Smooth muscle cell (in vitro differentiated cells): ENCODE results near the gene NOL4L. TPM values are rescaled to one million over a fixed set of nuclear protein-coding genes. Genes with fewer than 3 reads are reported as not detected.

ENCODE experiments used
- DNase-seq: peaks from one replicate; lab custom pipeline; 2025; ENCODE audit not compliant: unreplicated experiment; lab: John Stamatoyannopoulos, UW
- H2AFZ ChIP-seq: fragments of 200-600 bp; sonication (generic); 2 replicates; pipeline ENCODE4 v1.6.0; 2016; ENCODE audit warnings: antibody characterized with exemption, low read depth, mild to moderate bottlenecking
- H3F3A ChIP-seq: fragments of 200-600 bp; sonication (generic); 2 replicates; pipeline ENCODE4 v1.6.0; 2017; ENCODE audit warnings: antibody characterized with exemption, low read depth
- H3K27ac ChIP-seq: fragments of 200-600 bp; sonication (generic); 2 replicates; pipeline ENCODE4 v1.5.1; 2016; ENCODE audit warnings: low read depth, mild to moderate bottlenecking
- H3K27me3 ChIP-seq: fragments of 200-600 bp; sonication (generic); 2 replicates; pipeline ENCODE4 v1.6.1; 2016; ENCODE audit warnings: low read depth, mild to moderate bottlenecking
- H3K36me3 ChIP-seq: fragments of 200-600 bp; sonication (generic); 2 replicates; pipeline ENCODE4 v1.5.1; 2016; ENCODE audit warnings: low read depth
- H3K4me1 ChIP-seq: fragments of 200-600 bp; sonication (generic); 2 replicates; pipeline ENCODE4 v1.5.1; 2016; ENCODE audit warnings: low read depth
- H3K4me2 ChIP-seq: fragments of 200-600 bp; sonication (generic); 2 replicates; pipeline ENCODE4 v1.6.0; 2016; ENCODE audit warnings: mild to moderate bottlenecking
- H3K4me3 ChIP-seq: fragments of 200-600 bp; sonication (generic); 2 replicates; pipeline ENCODE4 v1.5.1; 2016; ENCODE audit warnings: mild to moderate bottlenecking
- H3K79me2 ChIP-seq: fragments of 200-600 bp; sonication (generic); 2 replicates; pipeline ENCODE4 v1.6.0; 2016; ENCODE audit warnings: low read depth, mild to moderate bottlenecking
- H3K9ac ChIP-seq: fragments of 200-600 bp; sonication (generic); 2 replicates; pipeline ENCODE4 v1.6.0; 2016; ENCODE audit warnings: low read depth
- H3K9me3 ChIP-seq: fragments of 200-600 bp; sonication (generic); replicated peaks from 2 replicates; pipeline ENCODE4 v1.5.1; 2016; ENCODE audit warnings: low read depth
- H4K20me1 ChIP-seq: fragments of 200-600 bp; sonication (generic); 2 replicates; pipeline ENCODE4 v1.6.0; 2016; ENCODE audit warnings: low read depth
- WGBS: methylation state at CpG from one replicate; pipeline ENCODE4 v1.1.7; 2016; ENCODE audit warnings: low lambda C conversion rate; 5-methylcytosine and 5-hydroxymethylcytosine counted together
- polyA plus RNA-seq: library from polyadenylated mRNA; unstranded; fragments of >200 nt; fragmentation: Nextera tagmentation; extraction: Ambion mirVana; gene quantifications from 2 replicates; pipeline ENCODE4 v1.2.1, GENCODE V29; 2016
- total RNA-seq: library from RNA; depleted of rRNA; stranded (reverse); fragments of >200 nt; gene quantifications from 2 replicates; pipeline ENCODE4 v1.2.3, GENCODE V29; 2014
- TF ChIP-seq, protein P1 (sequence below): fragments of 200-600 bp; sonication (generic); IDR thresholded peaks from 2 replicates; pipeline ENCODE4 v1.5.1; 2017; ENCODE audit warnings: borderline replicate concordance, mild to moderate bottlenecking, antibody characterized with exemption; ENCODE audit not compliant: insufficient read depth, poor library complexity, severe bottlenecking

NOL4L gene
- total and polyA plus RNA-seq, 2 experiments from 2014 or later, result 26.0 to 26.2 TPM

DNA sequence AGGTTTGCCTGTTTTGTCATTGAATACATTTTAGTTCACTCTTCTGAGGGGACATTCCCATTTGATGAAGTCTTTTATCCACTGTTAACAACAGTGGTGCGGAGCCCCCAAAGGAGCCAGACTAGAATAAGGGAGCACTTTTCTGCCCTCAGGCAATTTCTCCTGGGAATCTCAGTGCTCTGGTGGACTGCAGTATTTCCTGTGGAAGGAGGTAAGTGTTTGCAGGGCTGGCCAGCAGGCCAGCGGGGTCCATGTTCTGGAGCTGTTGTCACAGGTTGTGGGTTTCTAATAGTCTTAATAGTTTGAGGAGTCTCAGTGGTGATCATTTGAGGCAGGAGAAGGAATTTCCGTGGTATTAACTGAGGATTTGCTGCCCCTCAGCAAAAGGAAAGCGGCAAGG, 143.5 kb downstream of the NOL4L start:
- no peaks in the 10 kb centered on the region for H3K9me3 ChIP-seq
- DNase-seq, result no peak
- H2AFZ ChIP-seq, result no peak overlapping the region
- H3K4me1 ChIP-seq, result peaks cover 17% of the 10 kb centered on the region
- H3K36me3 ChIP-seq, result no peaks in the 10 kb centered on the region
- peaks cover 92% of the 10 kb centered on the region for H4K20me1 ChIP-seq
- TF ChIP-seq, protein P1, sequence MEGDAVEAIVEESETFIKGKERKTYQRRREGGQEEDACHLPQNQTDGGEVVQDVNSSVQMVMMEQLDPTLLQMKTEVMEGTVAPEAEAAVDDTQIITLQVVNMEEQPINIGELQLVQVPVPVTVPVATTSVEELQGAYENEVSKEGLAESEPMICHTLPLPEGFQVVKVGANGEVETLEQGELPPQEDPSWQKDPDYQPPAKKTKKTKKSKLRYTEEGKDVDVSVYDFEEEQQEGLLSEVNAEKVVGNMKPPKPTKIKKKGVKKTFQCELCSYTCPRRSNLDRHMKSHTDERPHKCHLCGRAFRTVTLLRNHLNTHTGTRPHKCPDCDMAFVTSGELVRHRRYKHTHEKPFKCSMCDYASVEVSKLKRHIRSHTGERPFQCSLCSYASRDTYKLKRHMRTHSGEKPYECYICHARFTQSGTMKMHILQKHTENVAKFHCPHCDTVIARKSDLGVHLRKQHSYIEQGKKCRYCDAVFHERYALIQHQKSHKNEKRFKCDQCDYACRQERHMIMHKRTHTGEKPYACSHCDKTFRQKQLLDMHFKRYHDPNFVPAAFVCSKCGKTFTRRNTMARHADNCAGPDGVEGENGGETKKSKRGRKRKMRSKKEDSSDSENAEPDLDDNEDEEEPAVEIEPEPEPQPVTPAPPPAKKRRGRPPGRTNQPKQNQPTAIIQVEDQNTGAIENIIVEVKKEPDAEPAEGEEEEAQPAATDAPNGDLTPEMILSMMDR, result no peak
- peaks cover 40% of the 10 kb centered on the region for H3F3A ChIP-seq
- 79% methylated on average over 4 of the region's 4 CpGs for WGBS
- H3K4me3 ChIP-seq, result no peak overlapping the region
- H3K4me2 ChIP-seq, result no peak overlapping the region
- H3K79me2 ChIP-seq, result peaks cover 15% of the 10 kb centered on the region
- no peaks in the 10 kb centered on the region for H3K27me3 ChIP-seq
- H3K27ac ChIP-seq, result no peak overlapping the region
- no peak overlapping the region for H3K9ac ChIP-seq

DNA sequence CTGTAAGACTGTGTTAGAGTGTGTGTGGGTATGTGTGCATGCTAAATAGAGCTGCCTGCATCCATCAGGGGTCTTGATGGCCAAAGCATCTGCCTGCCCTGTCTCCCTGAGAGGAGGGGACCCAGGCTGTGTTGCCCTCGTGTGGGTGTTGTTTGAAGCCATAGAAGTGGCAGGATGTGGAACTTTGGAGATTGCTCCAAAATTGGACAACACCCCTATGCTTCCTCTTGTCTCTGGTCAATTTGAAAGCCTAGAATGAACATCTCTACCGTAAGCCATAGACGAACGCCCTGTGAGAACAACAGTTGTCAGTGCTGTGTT, 144.4 kb downstream of the NOL4L start:
- no peaks in the 10 kb centered on the region for H3K36me3 ChIP-seq
- no peak overlapping the region for H2AFZ ChIP-seq
- H3K27me3 ChIP-seq, result no peaks in the 10 kb centered on the region
- no peak overlapping the region for H3K27ac ChIP-seq
- H3K9me3 ChIP-seq, result no peaks in the 10 kb centered on the region
- no peak for DNase-seq
- H3K4me2 ChIP-seq, result no peak overlapping the region
- WGBS, result 95% methylated on average over 4 of the region's 4 CpGs
- H3K9ac ChIP-seq, result no peak overlapping the region
- H3K4me3 ChIP-seq, result no peak overlapping the region
- H3K4me1 ChIP-seq, result peaks cover 10% of the 10 kb centered on the region
- peaks cover 15% of the 10 kb centered on the region for H3K79me2 ChIP-seq
- H3F3A ChIP-seq, result peaks cover 32% of the 10 kb centered on the region
- TF ChIP-seq, protein P1, result no peak
- H4K20me1 ChIP-seq, result peaks cover 88% of the 10 kb centered on the region

DNA sequence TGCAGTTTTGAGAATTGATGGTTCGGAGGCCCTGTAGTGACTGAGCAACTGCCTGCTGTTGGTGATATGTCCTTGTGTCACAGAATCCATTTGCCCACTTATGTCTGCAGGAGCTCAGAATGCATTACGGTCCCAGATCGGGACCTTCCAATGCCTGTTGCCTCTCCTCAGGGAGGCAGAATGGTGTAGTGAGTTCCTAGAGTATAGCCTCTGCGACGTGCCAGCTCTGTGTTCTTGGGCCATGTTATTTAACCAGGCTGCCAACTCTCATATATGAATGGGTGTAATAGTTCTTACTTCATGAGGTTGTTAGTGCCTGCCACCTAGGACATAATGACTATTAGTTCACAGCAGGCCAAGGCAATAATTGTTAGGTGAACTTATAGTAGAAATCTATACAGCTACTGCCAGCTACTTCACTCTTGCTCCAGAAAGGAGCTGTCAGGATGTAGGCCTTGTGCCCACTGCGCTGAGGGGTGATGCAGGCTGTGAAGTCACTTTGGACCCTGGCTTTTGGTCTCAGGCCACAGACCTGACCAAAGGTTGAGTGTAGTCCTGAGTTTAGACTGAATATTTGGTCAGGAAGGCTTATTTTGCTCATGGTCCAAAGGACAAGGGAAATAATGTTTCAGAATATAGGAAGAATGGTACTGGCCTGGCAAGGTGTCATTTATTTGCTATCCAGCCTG, 144.9 kb downstream of the NOL4L start:
- Histone ChIP-seq H3K4me2 (no peak overlapping the region), H3K4me1 (peaks cover 5% of the 10 kb centered on the region), H3K4me3 (no peak overlapping the region), H3K27ac (no peak overlapping the region), H3K36me3 (peaks cover 3% of the 10 kb centered on the region), H2AFZ (no peak overlapping the region), H3K9me3 (no peaks in the 10 kb centered on the region), H3K27me3 (no peaks in the 10 kb centered on the region), H3K9ac (no peak overlapping the region), H4K20me1 (peaks cover 88% of the 10 kb centered on the region), H3F3A (peaks cover 27% of the 10 kb centered on the region), H3K79me2 (peaks cover 15% of the 10 kb centered on the region)
- DNase-seq, result no peak
- TF ChIP-seq, protein P1, result no peak
- 93% methylated on average over 6 of the region's 6 CpGs for WGBS
